Measurements from ENCODE around the gene KCNB1. TPM values are rescaled to one million over a fixed set of nuclear protein-coding genes. Genes with fewer than 3 reads are reported as not detected.

The KCNB1 gene
- not detected for polyA plus RNA-seq

DNA sequence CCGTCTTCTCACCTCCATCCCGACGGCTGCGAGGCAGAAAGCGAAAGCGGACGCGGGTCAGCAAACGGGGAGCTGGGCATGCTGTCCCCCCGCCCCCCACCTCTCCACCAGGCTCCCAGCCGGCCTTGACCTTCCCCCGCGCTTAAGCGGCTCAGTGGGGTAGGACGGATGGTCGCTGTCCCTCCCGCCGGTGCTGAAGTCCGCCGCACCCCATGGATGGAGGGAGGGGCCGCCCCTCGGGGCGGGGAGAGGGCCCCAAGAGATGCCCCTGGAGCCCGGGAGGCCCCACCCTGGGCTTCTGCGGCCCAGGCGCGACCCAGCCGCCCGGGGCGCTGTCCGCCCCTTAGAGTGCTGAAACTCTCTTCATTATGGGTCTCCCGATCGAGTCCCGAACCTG lies at the start of gene KCNB1:
Gene KCNB1 (minus strand): TSS at position 48 of the 397 bp plus-strand sequence. CDS start 188 bp downstream, outside the sequence.
- H3K27ac Mint-ChIP-seq = no peak within 1 kb of the TSS
- peaks cover 13 to 41% (median 19%) of the 10 kb centered on the region in 3 donors for H3K27me3 Mint-ChIP-seq (ENCODE audit: low read depth in 3 of 3)
- peaks cover 7 to 8% of the 10 kb centered on the region in 2 donors for H3K4me1 Mint-ChIP-seq
- no peaks in the 10 kb centered on the region for H3K36me3 Mint-ChIP-seq
- peak within 1 kb of the TSS in 2 of 5 donors; percentile 14 to 38 for H3K4me3 Mint-ChIP-seq
- DNase-seq = peak; percentile 34 to 51 (median 42)
- peaks cover 0 to 7% (median 0%) of the 10 kb centered on the region in 6 donors for H3K9me3 Mint-ChIP-seq

DNA sequence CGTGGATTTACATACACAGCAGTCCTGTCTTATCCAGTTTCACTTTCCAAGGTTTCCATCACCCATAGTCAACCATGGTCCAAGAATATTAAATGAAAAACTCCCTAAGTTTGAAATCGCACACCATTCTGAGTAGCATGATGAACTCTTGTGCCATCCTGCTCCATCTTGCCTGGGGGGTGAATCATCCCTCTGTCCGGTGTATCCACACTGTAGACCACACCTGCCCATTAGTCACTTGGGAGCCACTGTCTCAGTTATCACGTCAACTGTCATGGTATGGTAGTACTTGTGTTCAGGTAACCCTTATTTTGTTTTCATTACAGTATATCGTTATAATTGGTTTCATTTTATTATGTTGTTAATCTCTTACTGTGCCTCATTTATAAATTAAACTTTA lies 47.0 kb upstream of the KCNB1 start:
- peaks cover 2 to 4% (median 4%) of the 10 kb centered on the region in 3 donors for H3K27me3 Mint-ChIP-seq (ENCODE audit: low read depth in 3 of 3)
- H3K4me3 Mint-ChIP-seq = no peak overlapping the region
- DNase-seq = no peak
- H3K4me1 Mint-ChIP-seq = peaks cover 3 to 5% of the 10 kb centered on the region in 2 donors
- no peaks in the 10 kb centered on the region for H3K9me3 Mint-ChIP-seq
- H3K36me3 Mint-ChIP-seq = no peaks in the 10 kb centered on the region
- H3K27ac Mint-ChIP-seq = no peak overlapping the region

DNA sequence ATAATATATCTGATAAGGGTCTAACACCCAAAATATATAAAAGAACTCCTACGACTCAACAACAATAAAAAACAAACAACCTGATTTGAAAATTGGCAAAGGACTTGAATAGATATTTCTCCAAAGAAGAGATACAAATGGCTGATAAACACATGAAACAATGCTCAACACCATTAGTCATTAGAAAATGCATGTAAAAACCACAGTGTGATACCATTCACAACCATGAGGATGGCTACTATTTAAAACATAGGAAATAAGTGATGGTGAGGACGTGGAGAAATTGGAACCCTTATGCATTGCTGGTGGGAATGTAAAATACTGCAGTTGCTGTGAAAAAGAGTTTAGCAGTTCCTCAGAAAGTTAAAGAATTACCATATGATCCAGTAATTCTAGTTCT lies 44.1 kb upstream of the KCNB1 start:
- no peak for DNase-seq
- Mint-ChIP-seq H3K36me3 (peaks cover 0 to 9% (median 6%) of the 10 kb centered on the region in 3 donors), H3K4me1 (no peaks in the 10 kb centered on the region), H3K27me3 (ENCODE audit: low read depth in 3 of 3) (peaks cover 4 to 8% (median 6%) of the 10 kb centered on the region in 3 donors), H3K4me3 (no peak overlapping the region), H3K27ac (no peak overlapping the region), H3K9me3 (no peaks in the 10 kb centered on the region)

DNA sequence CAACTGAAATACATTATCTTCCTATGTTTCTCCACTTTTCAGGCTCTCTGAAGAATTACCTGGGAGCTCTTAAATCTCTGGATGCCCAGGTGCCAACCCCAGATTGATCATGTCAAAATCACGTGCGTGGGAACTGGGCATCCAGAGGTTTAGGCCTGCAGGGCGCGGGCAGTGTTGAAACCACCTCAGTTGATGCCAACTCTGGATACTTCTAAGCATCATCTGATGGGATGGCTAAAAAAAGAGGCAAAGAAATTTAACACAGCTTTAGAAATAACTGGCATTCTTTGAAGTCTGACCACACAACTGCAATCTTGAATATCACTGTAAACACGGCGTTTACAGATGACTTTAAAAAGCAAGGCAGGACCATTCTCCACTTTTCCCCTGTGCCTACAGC lies 43.6 kb upstream of the KCNB1 start:
- H3K4me1 Mint-ChIP-seq = no peaks in the 10 kb centered on the region
- no peaks in the 10 kb centered on the region for H3K9me3 Mint-ChIP-seq
- peaks cover 0 to 9% (median 6%) of the 10 kb centered on the region in 3 donors for H3K36me3 Mint-ChIP-seq
- peaks cover 5 to 8% (median 6%) of the 10 kb centered on the region in 3 donors for H3K27me3 Mint-ChIP-seq (ENCODE audit: low read depth in 3 of 3)
- no peak overlapping the region for H3K27ac Mint-ChIP-seq
- no peak for DNase-seq
- no peak overlapping the region for H3K4me3 Mint-ChIP-seq

DNA sequence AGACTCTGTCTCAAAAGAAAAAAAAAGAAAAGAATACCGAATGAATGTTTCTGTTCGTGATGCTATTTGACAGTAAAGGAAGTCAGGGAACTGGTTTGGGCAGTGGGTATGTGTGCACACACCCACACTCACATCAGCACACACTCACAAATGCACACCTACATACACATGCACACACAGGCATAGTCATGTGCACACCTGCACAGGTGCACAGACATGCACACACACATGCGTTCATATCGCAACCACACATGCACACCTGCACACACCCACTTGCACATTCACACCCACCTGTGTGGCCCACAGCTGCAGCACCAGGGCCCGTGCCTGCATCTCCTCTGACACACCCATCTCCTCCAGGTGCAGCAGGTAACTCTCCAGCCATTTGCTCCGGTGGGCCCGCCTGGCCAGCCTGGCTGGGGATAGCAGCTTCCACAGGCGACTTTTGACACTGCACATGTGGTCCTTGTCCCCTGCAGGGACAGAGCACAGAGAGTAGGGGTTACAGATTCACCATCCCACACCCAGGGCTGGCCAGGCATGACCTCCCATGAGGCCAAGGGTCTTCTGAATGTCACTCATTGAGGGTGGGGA lies 41.4 kb upstream of the KCNB1 start:
- Mint-ChIP-seq H3K27ac (no peak overlapping the region), H3K27me3 (ENCODE audit: low read depth in 3 of 3) (peaks cover 6 to 10% (median 9%) of the 10 kb centered on the region in 3 donors), H3K4me1 (peaks cover 11 to 13% of the 10 kb centered on the region in 2 donors), H3K9me3 (no peaks in the 10 kb centered on the region), H3K4me3 (no peak overlapping the region), H3K36me3 (peaks cover 0 to 9% (median 6%) of the 10 kb centered on the region in 3 donors)
- DNase-seq = no peak

DNA sequence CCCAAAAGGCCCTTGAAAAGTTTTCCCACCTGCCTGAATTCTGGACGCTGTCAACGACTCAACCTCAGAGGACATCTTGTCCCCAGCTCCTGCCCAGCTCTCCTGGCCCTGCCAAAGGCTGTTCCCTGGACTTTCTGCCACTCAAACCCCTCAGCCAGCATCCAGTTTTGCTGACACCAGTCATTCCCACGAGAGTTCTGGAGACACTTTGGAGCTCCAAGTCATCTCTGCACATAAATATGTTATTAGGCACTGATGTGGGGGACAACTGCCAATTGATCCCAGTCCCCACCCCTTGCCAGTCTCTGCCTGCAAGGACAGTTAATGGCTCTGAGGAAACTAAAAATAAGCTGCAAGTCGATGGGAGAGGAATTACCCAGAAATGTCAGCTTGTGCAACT lies 38.9 kb upstream of the KCNB1 start:
- no peaks in the 10 kb centered on the region for H3K9me3 Mint-ChIP-seq
- DNase-seq = no peak
- peaks cover 10 to 13% (median 11%) of the 10 kb centered on the region in 3 donors for H3K27me3 Mint-ChIP-seq (ENCODE audit: low read depth in 3 of 3)
- no peak overlapping the region for H3K27ac Mint-ChIP-seq
- peaks cover 0 to 9% (median 6%) of the 10 kb centered on the region in 3 donors for H3K36me3 Mint-ChIP-seq
- peaks cover 27 to 29% of the 10 kb centered on the region in 2 donors for H3K4me1 Mint-ChIP-seq
- H3K4me3 Mint-ChIP-seq = no peak overlapping the region

DNA sequence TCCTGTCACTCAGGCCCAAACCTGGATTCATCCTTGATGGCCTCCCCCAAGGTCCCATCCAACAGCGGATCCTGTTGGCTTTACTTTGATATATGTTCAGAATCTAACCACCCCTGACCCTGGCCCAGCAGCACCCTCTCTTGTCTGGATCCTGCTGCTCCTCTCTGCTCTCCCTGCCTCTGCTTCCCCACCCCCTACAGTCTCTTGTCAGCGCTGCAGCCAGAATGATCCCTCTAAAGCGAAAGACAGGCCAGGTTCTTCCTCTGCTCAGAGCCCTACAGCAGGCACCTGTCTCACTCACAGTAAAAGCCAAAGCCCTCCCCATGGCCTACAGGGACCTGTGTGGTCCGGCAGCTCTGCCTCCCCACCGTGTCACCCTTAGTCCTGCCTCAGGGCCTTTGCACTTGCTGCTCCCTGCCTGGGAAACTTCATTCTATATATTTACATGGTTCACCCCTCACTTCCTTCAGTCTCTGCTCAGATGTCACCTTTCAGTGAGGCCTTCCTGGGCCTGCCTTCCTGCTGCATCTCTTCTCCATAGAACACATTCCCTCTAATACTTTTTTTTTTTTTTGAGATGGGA lies 37.4 kb upstream of the KCNB1 start:
- Mint-ChIP-seq H3K4me1 (peaks cover 27 to 29% of the 10 kb centered on the region in 2 donors), H3K9me3 (no peaks in the 10 kb centered on the region), H3K27ac (peak overlapping the region in 4 of 6 donors; percentile 8 to 79 (median 39)), H3K4me3 (peak overlapping the region in 1 of 5 donors; percentile 19), H3K36me3 (peaks cover 0 to 9% (median 6%) of the 10 kb centered on the region in 3 donors), H3K27me3 (ENCODE audit: low read depth in 3 of 3) (peaks cover 9 to 14% (median 13%) of the 10 kb centered on the region in 3 donors)
- DNase-seq = no peak

DNA sequence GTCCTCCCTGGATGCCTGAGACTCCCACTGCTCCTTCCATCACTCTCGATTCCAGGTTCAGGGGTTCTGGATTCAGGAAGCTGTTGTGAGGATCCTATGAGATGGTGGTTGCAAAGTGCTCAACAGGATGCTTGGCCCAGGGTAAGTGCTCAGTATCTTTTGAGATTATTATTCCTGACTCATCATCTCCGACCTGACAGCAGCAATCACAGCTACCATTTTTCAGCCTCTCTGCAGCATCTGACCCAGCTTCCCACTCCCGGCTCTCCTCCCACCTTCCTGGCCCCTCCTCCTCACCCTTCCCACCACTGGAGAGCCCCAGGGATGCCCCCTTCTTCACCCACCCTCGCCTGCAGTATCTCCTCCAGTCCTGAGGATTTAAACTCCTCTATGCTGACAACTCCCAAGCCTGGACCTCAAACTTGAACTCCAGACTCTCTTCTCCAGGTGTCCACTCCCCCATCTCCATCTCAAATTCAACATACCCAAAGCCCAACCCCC lies 36.8 kb upstream of the KCNB1 start:
- DNase-seq = no peak
- H3K27me3 Mint-ChIP-seq (ENCODE audit: low read depth in 3 of 3) = peaks cover 9 to 17% (median 13%) of the 10 kb centered on the region in 3 donors

DNA sequence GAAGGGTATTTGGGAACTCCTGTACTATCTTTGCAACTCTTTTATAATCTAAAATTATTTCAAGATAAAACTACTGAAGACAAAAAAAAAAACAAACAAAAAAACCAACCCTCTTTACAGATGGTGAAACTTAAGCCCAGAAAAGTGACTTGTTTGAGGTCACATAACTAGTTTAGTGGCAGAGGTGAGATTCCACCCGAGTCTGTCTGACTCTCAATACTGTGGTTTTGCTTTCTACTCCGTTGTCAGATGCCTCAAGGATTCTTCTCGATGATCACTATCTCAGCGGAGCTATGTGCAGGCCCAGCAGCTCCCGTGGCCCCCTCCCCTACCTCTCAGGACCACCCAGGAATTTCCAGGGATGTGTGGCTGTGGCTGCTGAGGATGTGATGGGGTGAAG lies 36.1 kb upstream of the KCNB1 start:
- Mint-ChIP-seq H3K9me3 (no peaks in the 10 kb centered on the region), H3K27me3 (ENCODE audit: low read depth in 3 of 3) (peaks cover 10 to 17% (median 11%) of the 10 kb centered on the region in 3 donors), H3K36me3 (peaks cover 0 to 9% (median 6%) of the 10 kb centered on the region in 3 donors), H3K4me1 (peaks cover 27 to 29% of the 10 kb centered on the region in 2 donors), H3K4me3 (peak overlapping the region in 4 of 5 donors; percentile 48 to 82 (median 62)), H3K27ac (peak overlapping the region in 2 of 6 donors; percentile 60 to 63)
- peak; percentile 56 to 69 (median 59) for DNase-seq

More for the DNA sequence above, 36.8 kb upstream of the KCNB1 start:
- Mint-ChIP-seq H3K36me3 (peaks cover 0 to 9% (median 6%) of the 10 kb centered on the region in 3 donors), H3K4me3 (peak overlapping the region in 1 of 5 donors; percentile 41), H3K27ac (peak overlapping the region in 2 of 6 donors; percentile 60), H3K9me3 (no peaks in the 10 kb centered on the region), H3K4me1 (peaks cover 27 to 29% of the 10 kb centered on the region in 2 donors)

DNA sequence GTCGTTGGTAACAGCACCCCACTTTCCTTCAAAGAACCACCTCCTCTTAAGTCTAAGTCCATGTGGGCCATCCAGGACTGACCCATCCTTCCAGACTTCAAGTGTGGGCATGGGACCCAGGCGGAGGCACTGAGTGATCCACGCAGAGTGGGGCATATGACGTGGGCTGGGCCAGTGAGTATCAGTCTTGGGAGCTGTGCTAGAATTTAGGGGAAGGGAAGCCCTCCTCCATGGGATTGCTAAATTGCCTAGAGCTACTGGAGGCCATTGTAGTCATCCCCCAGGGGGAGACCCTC lies 35.3 kb upstream of the KCNB1 start:
- H3K36me3 Mint-ChIP-seq = peaks cover 0 to 9% (median 6%) of the 10 kb centered on the region in 3 donors
- H3K4me1 Mint-ChIP-seq = peaks cover 27 to 29% of the 10 kb centered on the region in 2 donors
- peak overlapping the region in 1 of 6 donors; percentile 28 for H3K27ac Mint-ChIP-seq
- H3K4me3 Mint-ChIP-seq = peak overlapping the region in 2 of 5 donors; percentile 20 to 71
- DNase-seq = no peak
- H3K9me3 Mint-ChIP-seq = no peaks in the 10 kb centered on the region
- H3K27me3 Mint-ChIP-seq (ENCODE audit: low read depth in 3 of 3) = peaks cover 11 to 17% (median 12%) of the 10 kb centered on the region in 3 donors

DNA sequence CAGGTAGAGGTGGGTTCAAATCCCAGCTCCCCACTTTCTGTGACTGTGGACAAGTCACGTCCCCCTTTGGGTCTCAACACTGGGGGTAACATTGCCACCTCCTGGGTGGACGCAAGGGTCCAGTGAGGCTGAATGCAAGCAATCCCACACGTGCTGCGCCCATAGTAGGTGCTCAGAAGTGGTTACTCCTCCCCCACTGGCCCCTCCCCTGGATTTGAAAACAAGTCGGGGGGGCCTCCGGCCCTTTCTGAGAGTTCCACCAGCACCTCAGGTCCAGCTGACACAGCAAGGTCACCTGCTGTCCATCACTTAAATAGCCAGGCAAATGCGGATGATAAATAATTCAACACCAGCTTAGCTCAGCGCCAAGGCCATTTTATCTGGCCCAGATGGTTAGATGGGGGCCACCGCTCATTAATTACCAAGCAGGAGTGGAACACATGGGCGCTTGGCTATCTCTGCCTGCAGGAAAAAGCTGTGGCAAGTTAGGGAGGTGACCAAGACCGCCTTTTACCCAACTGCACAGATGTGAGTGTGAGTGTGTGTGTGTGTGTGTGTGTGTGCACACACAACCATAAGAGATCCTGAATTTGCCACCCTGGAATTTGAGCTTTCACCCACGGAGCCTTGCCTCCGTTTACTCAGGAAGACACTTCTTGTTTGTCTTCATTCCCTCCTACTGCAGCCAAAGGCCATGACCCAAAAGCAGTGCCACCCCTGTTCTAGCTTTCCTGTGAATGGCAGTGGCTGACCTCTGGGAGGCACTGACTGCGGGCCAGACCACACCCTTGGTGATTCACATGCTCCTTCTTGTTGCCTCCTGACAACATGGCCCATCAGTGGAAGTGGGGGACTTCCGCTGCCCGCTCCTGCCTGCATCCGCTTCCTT lies 34.7 kb upstream of the KCNB1 start:
- Mint-ChIP-seq H3K27ac (peak overlapping the region in 1 of 6 donors; percentile 28), H3K27me3 (ENCODE audit: low read depth in 3 of 3) (peaks cover 11 to 17% (median 12%) of the 10 kb centered on the region in 3 donors), H3K9me3 (no peaks in the 10 kb centered on the region), H3K36me3 (peaks cover 0 to 5% (median 5%) of the 10 kb centered on the region in 3 donors), H3K4me3 (no peak overlapping the region), H3K4me1 (peaks cover 27 to 29% of the 10 kb centered on the region in 2 donors)
- DNase-seq = no peak

DNA sequence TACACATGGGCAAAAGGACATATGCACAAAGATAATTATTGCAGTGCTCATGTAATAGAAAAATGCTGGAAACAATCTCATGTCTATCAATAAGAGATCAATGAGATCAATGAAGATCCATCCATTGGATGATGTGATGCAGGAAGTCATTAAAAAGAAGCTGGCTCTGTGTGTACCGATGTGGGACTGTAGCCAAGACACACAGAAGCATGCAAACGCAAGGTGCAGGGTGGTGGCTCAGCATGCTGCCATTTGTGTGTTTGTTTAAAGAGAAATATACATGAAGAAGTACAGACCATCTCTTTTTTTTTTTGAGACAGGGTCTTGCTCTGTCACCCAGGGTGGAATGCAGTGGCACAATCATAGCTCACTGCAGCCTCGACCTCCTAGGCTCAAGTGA lies 33.1 kb upstream of the KCNB1 start:
- Mint-ChIP-seq H3K4me3 (no peak overlapping the region), H3K4me1 (peaks cover 27 to 29% of the 10 kb centered on the region in 2 donors), H3K27ac (no peak overlapping the region), H3K27me3 (ENCODE audit: low read depth in 3 of 3) (peaks cover 7 to 19% (median 7%) of the 10 kb centered on the region in 3 donors), H3K36me3 (no peaks in the 10 kb centered on the region), H3K9me3 (no peaks in the 10 kb centered on the region)
- DNase-seq = no peak

DNA sequence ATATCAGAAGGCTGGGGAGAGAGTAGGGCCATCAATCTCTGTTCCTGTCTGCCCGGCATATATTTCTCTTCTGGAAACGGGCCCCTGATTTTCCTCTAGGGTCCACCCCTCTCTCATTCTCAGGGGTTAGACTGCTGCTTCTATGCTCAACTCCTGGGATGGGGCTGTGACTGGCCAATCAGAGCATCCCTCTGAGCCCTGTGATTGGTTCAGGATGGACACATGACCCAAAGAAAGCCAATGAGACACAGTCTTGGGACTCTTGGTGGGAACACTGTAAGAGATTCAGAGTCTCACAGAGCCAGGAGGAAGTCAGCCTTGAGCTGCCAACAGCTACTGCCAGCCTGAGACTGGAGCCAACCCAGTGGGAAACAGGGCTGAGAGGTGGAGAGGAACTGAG lies 31.0 kb upstream of the KCNB1 start:
- Mint-ChIP-seq H3K27me3 (ENCODE audit: low read depth in 3 of 3) (peaks cover 7 to 22% (median 14%) of the 10 kb centered on the region in 3 donors), H3K9me3 (no peaks in the 10 kb centered on the region), H3K4me3 (no peak overlapping the region), H3K4me1 (peaks cover 12% of the 10 kb centered on the region in 2 donors), H3K27ac (no peak overlapping the region), H3K36me3 (no peaks in the 10 kb centered on the region)
- DNase-seq = no peak

Measured in immature natural killer cell (primary cell).